ENCODE data around the gene IGFBP4.

Gene IGFBP4

GRCh38 chr17:40457369-40457768, 14.1 kb downstream of the IGFBP4 start:
- no peak for DNase-seq

DNA sequence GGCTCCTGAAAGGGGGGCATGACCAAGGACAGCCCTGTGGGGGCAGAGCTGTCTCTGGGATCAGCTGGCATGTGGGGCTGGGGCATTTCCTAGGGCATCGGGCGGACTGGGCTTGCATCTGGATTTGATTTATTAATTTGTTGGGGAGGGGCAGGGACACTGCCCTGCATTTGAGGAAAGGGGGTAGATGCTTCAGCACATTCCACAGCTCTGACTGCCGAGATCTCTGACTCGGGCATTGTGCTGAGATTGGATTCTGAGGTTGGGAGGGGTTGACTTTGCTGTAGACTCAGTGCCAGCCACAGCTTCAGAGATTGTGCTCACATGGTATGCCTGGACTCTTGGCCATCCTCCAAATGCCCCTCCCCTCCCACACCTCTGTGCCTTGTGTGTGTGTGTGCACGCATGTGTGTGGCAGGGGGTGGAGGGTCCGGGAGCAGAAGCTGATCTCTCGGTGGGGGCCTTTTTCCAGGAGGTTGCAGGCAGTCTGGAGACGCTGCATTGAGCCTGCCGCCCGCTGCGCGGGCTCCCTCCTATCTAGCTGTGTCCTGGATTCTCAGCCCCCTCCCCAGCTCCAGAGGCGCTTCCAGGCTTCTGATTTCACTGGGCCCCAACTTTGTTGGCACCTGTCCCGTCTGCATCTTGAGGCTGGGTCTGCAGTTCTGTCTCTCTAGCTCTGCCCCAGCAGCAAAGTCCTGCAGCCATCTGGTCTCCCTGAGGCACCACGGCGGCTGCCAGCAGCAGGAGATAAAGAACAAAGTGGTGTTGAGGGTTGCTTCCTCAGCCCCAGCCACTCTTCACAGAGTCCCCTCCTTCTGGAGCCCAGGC, 14.9 kb downstream of the IGFBP4 start:
- no peak for DNase-seq

GRCh38 chr17:40458851-40459482, 15.7 kb downstream of the IGFBP4 start:
- DNase-seq, result no peak

- no peak for DNase-seq
Observed at GRCh38 chr17:40459636-40460603, 16.7 kb downstream of the IGFBP4 start.

DNA sequence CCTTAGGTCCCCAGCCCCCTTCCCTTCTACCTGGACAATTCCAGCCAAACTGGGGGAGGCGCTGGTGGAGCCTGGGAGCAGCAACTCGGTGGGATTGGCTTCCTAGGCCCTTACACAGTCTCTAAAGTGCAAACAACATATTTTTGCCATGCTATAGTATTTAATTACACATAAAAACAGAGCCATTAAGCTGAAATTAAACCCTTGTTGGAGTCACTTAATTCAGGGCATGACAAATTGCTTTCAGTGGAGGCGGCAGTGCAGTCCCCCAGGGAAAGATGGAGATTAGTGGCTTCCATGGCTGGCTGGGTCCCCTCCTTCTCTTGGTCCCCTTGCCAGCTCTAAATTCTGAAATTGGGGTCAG, 17.3 kb downstream of the IGFBP4 start:
- DNase-seq, result no peak

GRCh38 chr17:40460968-40461731, 17.9 kb downstream of the IGFBP4 start:
- no peak for DNase-seq

- no peak for DNase-seq
Observed at GRCh38 chr17:40461732-40462342, 18.6 kb downstream of the IGFBP4 start.

DNA sequence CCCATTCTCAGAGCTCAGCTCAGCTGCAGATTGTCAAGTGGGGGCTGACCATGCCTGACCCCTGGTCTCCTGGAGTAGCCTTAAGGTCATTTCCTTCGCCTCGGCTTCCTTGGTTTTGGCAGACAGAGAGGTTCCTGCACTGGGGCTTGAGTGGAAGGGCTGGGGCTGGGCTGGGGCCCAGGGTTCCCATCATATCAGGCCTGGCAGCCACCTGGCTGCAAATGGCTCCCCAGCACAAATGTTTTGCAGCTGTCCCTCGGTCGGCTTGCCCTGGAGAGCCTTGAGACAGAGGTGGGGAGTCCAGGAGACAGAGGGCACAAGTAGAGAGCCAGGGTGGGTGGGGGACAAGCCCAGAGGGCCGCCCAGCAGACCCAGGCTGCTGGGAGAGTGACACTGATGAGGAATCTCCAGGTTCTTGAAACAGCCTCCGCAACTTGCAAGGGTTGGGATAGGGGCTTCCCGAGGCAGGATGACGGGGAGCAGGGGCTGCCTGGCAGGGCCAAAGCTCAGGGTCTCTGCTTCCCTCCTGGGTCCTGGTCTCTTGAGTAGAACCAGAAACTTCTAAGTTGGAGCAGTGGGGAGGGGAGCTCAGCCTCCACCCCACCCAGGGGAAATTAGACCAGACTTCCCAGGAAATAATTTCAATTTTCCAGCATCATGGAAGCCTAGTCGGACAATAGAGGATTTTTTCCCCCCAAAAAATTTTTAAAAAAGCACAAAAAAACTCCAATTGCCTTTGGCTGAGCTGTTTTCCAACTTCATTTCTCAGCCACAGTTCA, 19.3 kb downstream of the IGFBP4 start:
- no peak for DNase-seq

DNA sequence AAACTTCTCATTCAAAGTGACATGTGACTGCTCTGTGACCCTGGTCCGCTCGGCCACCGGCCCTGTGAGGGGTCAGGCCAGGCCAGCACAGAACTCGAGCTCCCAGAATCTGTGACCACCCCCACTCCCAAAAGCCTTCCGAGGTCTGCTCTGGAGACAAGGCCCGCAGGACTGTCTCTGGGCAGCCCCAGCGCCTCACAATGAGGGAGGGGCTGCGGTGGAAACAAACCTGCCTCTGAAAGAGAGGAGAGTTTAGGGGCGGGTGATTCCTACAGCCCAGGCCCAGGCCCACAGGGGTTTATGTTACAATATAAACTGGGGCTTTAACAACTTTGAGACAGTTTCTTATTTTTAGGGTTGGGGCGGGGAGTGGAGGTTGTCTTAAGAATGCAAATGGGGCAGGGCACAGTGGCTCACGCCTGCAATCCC, 19.9 kb downstream of the IGFBP4 start:
- no peak for DNase-seq

- no peak for DNase-seq
Observed at GRCh38 chr17:40464392-40464855, 21.2 kb downstream of the IGFBP4 start.

DNA sequence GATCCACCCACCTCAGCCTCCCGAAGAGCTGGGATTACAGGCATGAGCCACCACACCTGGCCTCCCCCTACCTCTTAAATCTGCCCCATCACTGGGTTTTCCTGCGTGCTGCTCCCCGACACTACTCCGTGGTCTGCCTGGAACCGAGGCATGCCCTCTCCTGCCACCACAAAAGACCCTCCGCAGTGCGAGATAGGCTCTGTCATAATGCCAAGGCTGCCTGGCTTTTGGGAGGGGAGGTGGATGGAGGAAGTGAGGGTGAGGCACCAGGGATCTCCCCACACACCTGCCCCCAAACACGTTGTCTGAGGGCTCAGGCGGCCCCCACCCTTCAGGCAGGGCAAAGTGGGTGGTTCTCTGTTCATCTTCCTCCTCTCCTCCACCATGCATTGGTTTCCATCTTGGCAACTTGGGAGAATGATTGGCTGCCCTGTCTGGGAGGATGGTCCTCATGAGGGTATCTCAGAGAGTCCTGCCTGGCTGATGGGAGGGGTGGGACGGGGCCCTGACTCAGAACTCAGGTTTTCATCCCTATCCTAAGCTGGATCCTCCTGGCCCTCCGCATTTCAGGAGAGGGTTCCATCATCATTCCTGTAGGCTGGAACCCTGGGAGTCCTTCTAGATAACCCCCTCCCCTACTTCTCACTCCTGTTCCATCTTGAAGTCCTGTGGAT, 23.2 kb downstream of the IGFBP4 start:
- DNase-seq, result no peak

DNA sequence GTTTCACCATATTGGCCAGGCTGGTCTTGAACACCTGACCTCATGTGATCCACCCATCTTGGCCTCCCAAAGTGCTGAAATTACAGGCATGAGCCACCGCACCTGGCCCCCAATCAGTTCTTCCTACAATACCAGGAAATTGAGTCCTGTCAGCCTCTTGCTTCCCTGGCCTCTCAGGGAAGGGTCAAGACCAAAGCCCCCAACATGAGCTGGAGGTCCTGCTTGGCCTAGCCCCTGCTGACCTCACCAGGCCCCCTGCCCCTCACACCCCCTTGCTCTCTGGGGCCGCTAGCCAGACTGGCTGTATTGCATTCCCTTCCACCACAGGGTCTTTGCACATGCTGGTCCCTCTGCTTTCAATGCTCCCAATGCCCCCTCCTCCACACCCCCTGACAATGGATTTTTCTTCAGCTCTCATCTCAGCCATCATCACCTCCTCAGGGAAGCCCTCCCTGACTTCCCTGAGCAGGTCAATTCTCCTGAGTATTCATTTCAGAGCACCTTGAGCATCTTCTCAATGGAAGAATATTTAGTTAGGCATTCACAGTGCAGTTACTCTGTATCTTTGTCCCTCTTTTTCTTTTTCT, 24.1 kb downstream of the IGFBP4 start:
- DNase-seq, result no peak

GRCh38 chr17:40468560-40468959, 25.3 kb downstream of the IGFBP4 start:
- no peak for DNase-seq

- DNase-seq, result no peak
Observed at GRCh38 chr17:40469805-40470675, 26.8 kb downstream of the IGFBP4 start.

GRCh38 chr17:40470932-40471828, 27.9 kb downstream of the IGFBP4 start:
- no peak for DNase-seq

- DNase-seq, result no peak
Observed at GRCh38 chr17:40471846-40472732, 28.8 kb downstream of the IGFBP4 start.

All from CD4-positive, alpha-beta T cell treated with Interleukin-17A for 4 hours (primary cell).